AG04450 (cell line): Measurements from ENCODE around the gene PPAN. TPM values are rescaled to one million over a fixed set of nuclear protein-coding genes. Genes with fewer than 3 reads are reported as not detected.

ENCODE experiments used
- CTCF ChIA-PET: fragments of 300-600, 350-600 bp; formaldehyde crosslinking; extraction: SDS; loops from one replicate; lab custom pipeline; 2022; ENCODE audit warnings: antibody characterized with exemption, inconsistent platforms; lab: Charles Lee
- POLR2A ChIA-PET: fragments of 350-600 bp; formaldehyde crosslinking; extraction: SDS; loops from one replicate; lab custom pipeline; 2021; ENCODE audit warnings: antibody characterized with exemption, inconsistent platforms; lab: Yijun Ruan, JAX
- DNase-seq: peaks from one replicate; pipeline ENCODE4 v3.0.0-alpha.2; 2011; ENCODE audit warnings: low read depth, low spot score
- H3K27ac ChIP-seq: one replicate; pipeline ENCODE4 v1.5.1; 2012; ENCODE audit warnings: low read depth, low read length, control low read depth
- H3K27me3 ChIP-seq: one replicate; pipeline ENCODE4 v1.6.0; 2012; ENCODE audit warnings: low read length; ENCODE audit not compliant: control insufficient read depth, insufficient read depth
- H3K4me3 ChIP-seq: 2 replicates; pipeline ENCODE4 v1.5.1; 2011; ENCODE audit warnings: mild to moderate bottlenecking, low read depth, low read length, control low read depth
- H3K9me3 ChIP-seq: 2 replicates; pipeline ENCODE4 v1.5.1; 2012; ENCODE audit warnings: low read length; ENCODE audit not compliant: control insufficient read depth, insufficient read depth
- CTCF ChIP-seq: IDR thresholded peaks from 2 replicates; pipeline ENCODE4 v1.5.1; 2011; ENCODE audit warnings: low read depth, low read length, control low read depth, inconsistent platforms
- polyA plus RNA-seq: library from polyadenylated mRNA; depleted of rRNA; stranded (reverse); fragments of >200 nt; gene quantifications from 2 replicates; pipeline ENCODE4 v1.2.3, GENCODE V29; 2011

Gene PPAN
- polyA plus RNA-seq, 1 experiment = 11.5 TPM

- Histone ChIP-seq H3K4me3 (no peak overlapping the region), H3K27ac (no peak overlapping the region), H3K9me3 (no peaks in the 10 kb centered on the region; the same call in 1 of the 2 replicates), H3K27me3 (no peaks in the 10 kb centered on the region)
- TF ChIP-seq CTCF = no peak
- DNase-seq = no peak
- CTCF ChIA-PET = no interaction called here
- POLR2A ChIA-PET = no interaction called here
These were observed 18.3 kb downstream of the PPAN start for GRCh38 chr19:10124429-10124828.

- H3K9me3 ChIP-seq = no peaks in the 10 kb centered on the region
- ChIA-PET POLR2A (no interaction called here), CTCF (interaction anchor here (0.6 kb wide), 2 partner anchors 148 to 160 kb away, joined by 3 to 4 read pairs; partner anchors contain the start of gene ICAM4)
- no peak overlapping the region for H3K4me3 ChIP-seq
- no peaks in the 10 kb centered on the region for H3K27me3 ChIP-seq
- no peak for DNase-seq
- no peak overlapping the region for H3K27ac ChIP-seq
- TF ChIP-seq CTCF = no peak
These were observed 20.1 kb downstream of the PPAN start for GRCh38 chr19:10126213-10126639.

GRCh38 chr19:10132905-10133304, 26.7 kb downstream of the PPAN start:
- no peak for DNase-seq
- no peak for TF ChIP-seq CTCF
- Histone ChIP-seq H3K27ac (no peak overlapping the region), H3K9me3 (no peaks in the 10 kb centered on the region; the same call in 1 of the 2 replicates), H3K27me3 (no peaks in the 10 kb centered on the region), H3K4me3 (no peak overlapping the region)
- ChIA-PET CTCF (interaction anchor here (0.6 to 1.1 kb wide), 2 partner anchors 13 to 33 kb away, joined by 3 to 4 read pairs; no protein-coding TSS in a partner anchor), POLR2A (interaction anchor here (0.7 kb wide), 1 partner anchor 17 kb away, joined by 6 read pairs; no protein-coding TSS in a partner anchor)

GRCh38 chr19:10133596-10133995, 27.4 kb downstream of the PPAN start:
- Histone ChIP-seq H3K27me3 (no peaks in the 10 kb centered on the region), H3K9me3 (no peaks in the 10 kb centered on the region; the same call in 1 of the 2 replicates), H3K27ac (no peak overlapping the region), H3K4me3 (no peak overlapping the region)
- no peak for DNase-seq
- POLR2A ChIA-PET = no interaction called here
- CTCF ChIA-PET = no interaction called here
- no peak for TF ChIP-seq CTCF

- H3K27ac ChIP-seq = no peak overlapping the region
- ChIA-PET CTCF (no interaction called here), POLR2A (no interaction called here)
- DNase-seq = no peak
- TF ChIP-seq CTCF = no peak
- no peaks in the 10 kb centered on the region for H3K27me3 ChIP-seq
- no peaks in the 10 kb centered on the region; the same call in 1 of the 2 replicates for H3K9me3 ChIP-seq
- H3K4me3 ChIP-seq = no peak overlapping the region
These were observed 27.9 kb downstream of the PPAN start for GRCh38 chr19:10134040-10134439.
